Transverse colon (tissue), 4 donors: Measurements from ENCODE around the gene SLC25A47. TPM values are rescaled to one million over a fixed set of nuclear protein-coding genes. Genes with fewer than 3 reads are reported as not detected.

Experiments used
- DNase-seq: peaks from one replicate; pipeline ENCODE4 v3.0.0-alpha.2; 2019
- H3K27ac ChIP-seq, 4 donors: fragments of 200-600 bp; sonication (generic); 2 replicates each; pipeline ENCODE4 v1.5.1; 2016 to 2018; ENCODE audit warnings: inconsistent platforms in 4 of 4
- H3K27me3 ChIP-seq: fragments of 200-600 bp; sonication (generic); 2 replicates; pipeline ENCODE4 v1.5.1; 2017; ENCODE audit warnings: inconsistent platforms
- H3K36me3 ChIP-seq, 4 donors: fragments of 200-600 bp; sonication (generic); 2 replicates each; pipeline ENCODE4 v1.5.1; 2017 to 2019; ENCODE audit warnings: inconsistent platforms in 4 of 4
- H3K4me1 ChIP-seq, 4 donors: fragments of 200-600 bp; sonication (generic); 2 replicates each; pipeline ENCODE4 v1.5.1; 2017 to 2020; ENCODE audit warnings: inconsistent platforms in 4 of 4
- H3K4me3 ChIP-seq, 4 donors: fragments of 200-600 bp; sonication (generic); 1 replicate in 1 of 4; 2 replicates in 3 of 4; pipeline versions ENCODE4 v1.5.1 to v1.6.1; 2017 to 2019; ENCODE audit warnings: inconsistent platforms in 4 of 4
- H3K9me3 ChIP-seq, 2 donors: fragments of 200-600 bp; sonication (generic); 2 replicates each; pipeline ENCODE4 v1.5.1; 2017 to 2019; ENCODE audit warnings: inconsistent platforms in 2 of 2
- EP300 ChIP-seq: sonication (generic); formaldehyde crosslinking; IDR thresholded peaks from one replicate; pipeline ENCODE4 v1.6.1; 2017; ENCODE audit warnings: antibody characterized with exemption, low read depth
- POLR2A ChIP-seq: fragments of 450-650 bp; IDR thresholded peaks from one replicate; pipeline ENCODE4 v1.6.1; 2016; ENCODE audit warnings: antibody characterized with exemption, mild to moderate bottlenecking, moderate library complexity
- POLR2AphosphoS5 ChIP-seq, 3 donors: sonication (generic); formaldehyde crosslinking; IDR thresholded peaks; one replicate each; pipeline ENCODE4 v1.6.1; 2016; ENCODE audit warnings: antibody characterized with exemption in 3 of 3
- WGBS, 2 donors: methylation state at CpG; one replicate each; pipeline ENCODE4 v1.1.5; 2018; ENCODE audit warnings: low coverage in 1 of 2; 5-methylcytosine and 5-hydroxymethylcytosine counted together
- in situ Hi-C, 4 donors: fragments of 200-750 bp; cut with MboI; loops; one replicate each; pipeline versions ENCODE4 v1.15.0 to v1.15.1; 2017; ENCODE audit warnings: low sequenced_read_pairs in 3 of 4, low pct_ligation_motif_present in 1 of 4, low pct_unique_long_range_greater_than_20kb in 1 of 4
- intact Hi-C: fragments of 100-400 bp; cut with DNase I; formaldehyde crosslinking; loops from one replicate; pipeline ENCODE4 v1.15.1; 2023; ENCODE audit warnings: low total_unique reads
- total RNA-seq, 4 donors: library from RNA; depleted of rRNA; stranded (reverse); fragments of >200 nt; gene quantifications; one replicate each; pipeline ENCODE4 v1.1.0, GENCODE V29; 2016
- TF ChIP-seq, protein P1 (sequence below), 5 experiments: fragments of 200-600 bp in 3 of 5; fragments of 450-650 bp in 2 of 5; sonication (generic) in 3 of 5; IDR thresholded peaks; 1 replicate in 2 of 5; 2 replicates in 3 of 5; pipeline ENCODE4 v1.5.1; 2016 to 2017; ENCODE audit warnings: antibody characterized with exemption in 5 of 5, inconsistent platforms in 3 of 5, mild to moderate bottlenecking in 2 of 5, moderate library complexity in 1 of 5

Gene SLC25A47
- total RNA-seq, 4 donors from 2014 or later = 0.27 to 0.32 TPM; not detected in 2

DNA sequence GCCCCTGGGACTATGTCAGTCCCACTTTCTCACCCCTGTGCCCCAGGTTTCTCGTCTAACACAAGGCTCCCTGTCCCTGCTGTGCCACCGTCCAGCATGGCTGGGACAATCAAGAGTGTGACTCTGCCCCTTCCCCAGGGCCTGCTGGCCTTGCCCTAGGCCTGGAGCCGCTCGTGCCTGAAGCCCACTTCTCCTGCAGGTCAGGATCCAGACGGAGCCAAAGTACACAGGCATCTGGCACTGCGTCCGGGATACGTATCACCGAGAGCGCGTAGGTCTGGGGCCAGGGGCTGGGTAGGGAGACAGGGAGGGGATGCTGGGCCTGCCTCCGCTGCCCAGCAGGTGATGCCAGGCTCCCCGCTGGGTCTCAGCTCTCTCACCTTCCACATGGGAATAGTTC lies 2.8 kb downstream of the SLC25A47 start:
- no peaks in the 10 kb centered on the region for H3K9me3 ChIP-seq
- H3K4me3 ChIP-seq = no peak overlapping the region
- TF ChIP-seq EP300 (no peak), POLR2A (no peak), POLR2AphosphoS5 (IDR thresholded peaks at IDR 0.05) (no peak)
- TF ChIP-seq, protein P1, sequence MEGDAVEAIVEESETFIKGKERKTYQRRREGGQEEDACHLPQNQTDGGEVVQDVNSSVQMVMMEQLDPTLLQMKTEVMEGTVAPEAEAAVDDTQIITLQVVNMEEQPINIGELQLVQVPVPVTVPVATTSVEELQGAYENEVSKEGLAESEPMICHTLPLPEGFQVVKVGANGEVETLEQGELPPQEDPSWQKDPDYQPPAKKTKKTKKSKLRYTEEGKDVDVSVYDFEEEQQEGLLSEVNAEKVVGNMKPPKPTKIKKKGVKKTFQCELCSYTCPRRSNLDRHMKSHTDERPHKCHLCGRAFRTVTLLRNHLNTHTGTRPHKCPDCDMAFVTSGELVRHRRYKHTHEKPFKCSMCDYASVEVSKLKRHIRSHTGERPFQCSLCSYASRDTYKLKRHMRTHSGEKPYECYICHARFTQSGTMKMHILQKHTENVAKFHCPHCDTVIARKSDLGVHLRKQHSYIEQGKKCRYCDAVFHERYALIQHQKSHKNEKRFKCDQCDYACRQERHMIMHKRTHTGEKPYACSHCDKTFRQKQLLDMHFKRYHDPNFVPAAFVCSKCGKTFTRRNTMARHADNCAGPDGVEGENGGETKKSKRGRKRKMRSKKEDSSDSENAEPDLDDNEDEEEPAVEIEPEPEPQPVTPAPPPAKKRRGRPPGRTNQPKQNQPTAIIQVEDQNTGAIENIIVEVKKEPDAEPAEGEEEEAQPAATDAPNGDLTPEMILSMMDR (IDR thresholded peaks at IDR 0.05) = no peak
- DNase-seq = no peak
- H3K27me3 ChIP-seq = no peaks in the 10 kb centered on the region
- intact Hi-C loops = no loop called here
- no peaks in the 10 kb centered on the region for H3K36me3 ChIP-seq
- no peak overlapping the region for H3K27ac ChIP-seq
- H3K4me1 ChIP-seq = peaks cover 0 to 4% (median 3%) of the 10 kb centered on the region in 4 donors
- in situ Hi-C loops = no loop called here
- WGBS, 2 donors = 60 to 91% methylated on average over 1 to 13 of the region's 13 CpGs

- in situ Hi-C loops (no loop called here), intact Hi-C loops (no loop called here)
- Histone ChIP-seq H3K9me3 (no peaks in the 10 kb centered on the region), H3K4me1 (peaks cover 0 to 4% (median 3%) of the 10 kb centered on the region in 4 donors), H3K27ac (no peak overlapping the region), H3K4me3 (no peak overlapping the region), H3K36me3 (no peaks in the 10 kb centered on the region), H3K27me3 (no peaks in the 10 kb centered on the region)
- no peak for TF ChIP-seq POLR2A
- TF ChIP-seq POLR2AphosphoS5 (IDR thresholded peaks at IDR 0.05) = no peak
- no peak for TF ChIP-seq EP300
- TF ChIP-seq, protein P1 (IDR thresholded peaks at IDR 0.05) = no peak
- 94% methylated on average over 17 of the region's 24 CpGs; no CpG with 5 or more reads in 1 of the 2 donors for WGBS, 2 donors
- no peak for DNase-seq
Observed at GRCh38 chr14:100327128-100327527, 4.0 kb downstream of the SLC25A47 start.

DNA sequence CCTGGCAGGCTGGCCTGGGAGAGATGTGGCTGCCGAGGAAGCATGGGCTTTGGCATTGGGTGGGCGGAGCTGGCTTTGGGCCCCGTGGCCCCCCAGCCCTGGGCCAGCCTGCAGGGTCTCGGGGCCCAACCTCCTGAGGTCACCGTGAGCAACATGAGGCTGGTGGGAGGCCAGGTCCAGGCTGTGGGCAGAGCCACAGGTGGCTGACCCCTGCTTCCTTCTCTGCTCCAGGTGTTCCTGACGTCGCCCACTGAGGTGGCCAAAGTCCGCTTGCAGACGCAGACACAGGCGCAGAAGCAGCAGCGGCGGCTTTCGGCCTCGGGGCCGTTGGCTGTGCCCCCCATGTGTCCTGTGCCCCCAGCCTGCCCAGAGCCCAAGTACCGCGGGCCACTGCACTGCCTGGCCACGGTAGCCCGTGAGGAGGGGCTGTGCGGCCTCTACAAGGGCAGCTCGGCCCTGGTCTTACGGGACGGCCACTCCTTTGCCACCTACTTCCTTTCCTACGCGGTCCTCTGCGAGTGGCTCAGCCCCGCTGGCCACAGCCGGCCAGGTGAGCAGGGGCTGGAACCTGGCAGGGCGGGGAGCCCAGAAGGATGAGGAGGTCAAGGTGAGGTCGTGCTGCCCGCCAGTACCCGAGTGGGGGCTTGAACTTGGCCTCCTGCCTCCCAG lies 5.5 kb downstream of the SLC25A47 start:
- Histone ChIP-seq H3K36me3 (no peaks in the 10 kb centered on the region), H3K4me1 (peaks cover 0 to 4% (median 3%) of the 10 kb centered on the region in 4 donors), H3K27ac (peak overlapping the region in 3 of 4 donors; percentile 38 to 69 (median 65)), H3K9me3 (no peaks in the 10 kb centered on the region), H3K27me3 (no peaks in the 10 kb centered on the region), H3K4me3 (peak overlapping the region in 3 of 4 donors; percentile 18 to 38 (median 25))
- peak; percentile 65 for DNase-seq
- TF ChIP-seq POLR2A (peak; percentile 58), EP300 (no peak), POLR2AphosphoS5 (IDR thresholded peaks at IDR 0.05) (peak in 2 of 3 donors; percentile 36 to 49)
- in situ Hi-C loops (no loop called here), intact Hi-C loops (no loop called here)
- 42 to 61% methylated on average over 6 to 31 of the region's 32 CpGs for WGBS, 2 donors

GRCh38 chr14:100329233-100330006 lies 6.3 kb downstream of the SLC25A47 start:
- WGBS, 2 donors = 91% methylated on average over 30 of the region's 36 CpGs; no CpG with 5 or more reads in 1 of the 2 donors

More at GRCh38 chr14:100329233-100330006, 6.3 kb downstream of the SLC25A47 start:
- TF ChIP-seq EP300 (no peak), POLR2AphosphoS5 (IDR thresholded peaks at IDR 0.05) (no peak), POLR2A (no peak)
- TF ChIP-seq, protein P1 (IDR thresholded peaks at IDR 0.05) = no peak
- in situ Hi-C loops (no loop called here), intact Hi-C loops (no loop called here)
- Histone ChIP-seq H3K36me3 (no peaks in the 10 kb centered on the region), H3K27me3 (no peaks in the 10 kb centered on the region), H3K9me3 (no peaks in the 10 kb centered on the region), H3K4me3 (peak overlapping the region in 1 of 4 donors; percentile 38), H3K4me1 (peaks cover 0 to 4% (median 3%) of the 10 kb centered on the region in 4 donors), H3K27ac (peak overlapping the region in 2 of 4 donors; percentile 65 to 69)
- no peak for DNase-seq
